ENCODE results near the gene WDR5B.
A peak's percentile ranks its signal among the peaks of the same experiment; 100 is the strongest.
"Not testable (repeated sequence)": the region's sequence is repeated elsewhere in the genome, so short reads cannot be mapped to it uniquely, and the experiment has no call there.

The WDR5B gene

GRCh38 chr3:122407946-122408345 is 7.9 kb downstream of the WDR5B start:
- DNase-seq = no peak

GRCh38 chr3:122406198-122406597 is 9.7 kb downstream of the WDR5B start:
- DNase-seq = no peak

DNA sequence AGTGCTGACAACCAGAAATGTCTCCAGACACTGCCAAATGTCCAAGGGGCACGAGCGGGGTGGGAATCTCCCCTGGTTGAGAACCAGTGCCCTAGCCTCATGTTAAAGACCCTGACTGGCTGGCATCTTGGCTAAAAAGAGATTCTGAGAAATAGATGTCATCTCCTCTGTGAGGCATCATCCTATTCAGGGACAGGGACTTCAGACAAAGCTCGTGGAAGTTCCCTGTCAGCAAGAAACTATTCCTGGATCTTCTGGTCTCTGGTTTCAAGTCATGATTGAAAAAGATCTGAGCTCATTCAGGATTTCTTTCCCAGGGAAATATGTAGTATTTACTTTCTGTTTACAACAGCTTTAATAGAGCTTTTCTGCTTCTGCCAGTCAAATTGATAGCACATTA is 10.8 kb downstream of the WDR5B start:
- no peak for DNase-seq

- no peak for DNase-seq
Measured at GRCh38 chr3:122403489-122403888, 12.4 kb downstream of the WDR5B start.

DNA sequence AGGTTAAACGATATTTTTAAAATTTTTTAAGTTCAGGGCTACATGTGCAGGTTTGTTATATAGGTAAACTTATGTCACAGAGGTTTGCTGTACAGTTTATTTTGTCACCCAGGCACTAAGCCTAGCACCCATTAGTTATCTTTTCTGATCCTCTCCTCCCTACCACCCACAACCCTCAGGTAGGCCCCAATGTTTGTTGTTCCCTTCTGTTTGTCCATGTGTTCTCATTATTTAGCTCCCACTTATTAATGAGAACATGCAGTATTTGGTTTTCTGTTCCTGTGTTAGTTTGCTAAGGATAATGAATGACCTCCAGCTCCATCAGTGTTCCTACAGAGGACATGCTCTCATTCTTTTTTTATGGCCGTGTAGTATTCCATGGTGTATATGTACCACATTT is 16.9 kb downstream of the WDR5B start:
- DNase-seq = no peak

- no peak for DNase-seq
Measured at GRCh38 chr3:122397201-122397600, 18.7 kb downstream of the WDR5B start.

- no peak for DNase-seq
Measured at GRCh38 chr3:122396511-122396910, 19.4 kb downstream of the WDR5B start.

- no peak for DNase-seq
Measured at GRCh38 chr3:122395582-122395981, 20.3 kb downstream of the WDR5B start.

GRCh38 chr3:122394173-122394572 is 21.7 kb downstream of the WDR5B start:
- no peak for DNase-seq

DNA sequence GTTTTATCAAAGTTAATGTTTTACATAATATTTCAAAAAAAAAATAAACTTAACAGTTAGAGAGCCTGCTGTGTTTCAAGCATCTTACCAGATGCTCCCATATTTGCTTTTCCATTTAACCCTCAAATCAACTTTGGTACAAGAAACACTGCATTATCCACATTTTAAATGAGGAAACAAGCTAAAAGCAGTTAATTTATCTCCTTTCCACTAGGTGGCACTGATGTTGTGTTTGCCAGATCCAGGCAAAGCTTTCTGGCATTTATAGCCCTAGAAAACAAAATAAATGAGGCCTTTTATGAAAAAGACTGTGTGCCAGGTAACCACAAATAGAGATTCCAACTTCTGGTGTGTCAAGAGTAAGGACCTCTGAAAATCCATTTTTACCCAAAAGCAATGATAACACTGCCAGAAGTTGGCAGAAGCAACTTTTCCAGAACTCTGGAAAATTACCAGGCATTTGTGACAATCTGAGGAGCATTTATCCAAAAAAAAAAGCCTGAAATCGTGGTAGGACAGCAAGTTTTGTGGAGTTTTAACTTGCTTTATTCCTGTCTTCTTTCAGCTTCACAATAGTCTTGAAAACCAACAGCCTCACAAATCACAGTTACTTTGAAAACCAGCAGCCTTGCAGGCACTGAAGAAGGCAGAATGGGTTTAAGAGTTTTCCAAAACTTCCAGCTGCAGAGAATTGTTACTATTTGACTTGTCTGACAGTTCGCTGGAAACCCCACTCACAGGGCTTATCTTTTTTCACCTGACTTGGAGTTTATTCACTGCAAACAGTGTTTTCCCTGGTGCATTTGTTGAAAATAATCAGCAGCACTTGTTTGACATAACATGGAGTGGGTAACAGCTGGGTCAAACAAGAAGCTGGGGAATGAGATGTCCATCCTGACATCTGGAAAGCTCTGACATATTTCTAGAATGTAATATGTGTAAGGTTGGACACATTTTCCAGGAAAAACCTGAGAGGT is 22.7 kb downstream of the WDR5B start:
- no peak for DNase-seq

DNA sequence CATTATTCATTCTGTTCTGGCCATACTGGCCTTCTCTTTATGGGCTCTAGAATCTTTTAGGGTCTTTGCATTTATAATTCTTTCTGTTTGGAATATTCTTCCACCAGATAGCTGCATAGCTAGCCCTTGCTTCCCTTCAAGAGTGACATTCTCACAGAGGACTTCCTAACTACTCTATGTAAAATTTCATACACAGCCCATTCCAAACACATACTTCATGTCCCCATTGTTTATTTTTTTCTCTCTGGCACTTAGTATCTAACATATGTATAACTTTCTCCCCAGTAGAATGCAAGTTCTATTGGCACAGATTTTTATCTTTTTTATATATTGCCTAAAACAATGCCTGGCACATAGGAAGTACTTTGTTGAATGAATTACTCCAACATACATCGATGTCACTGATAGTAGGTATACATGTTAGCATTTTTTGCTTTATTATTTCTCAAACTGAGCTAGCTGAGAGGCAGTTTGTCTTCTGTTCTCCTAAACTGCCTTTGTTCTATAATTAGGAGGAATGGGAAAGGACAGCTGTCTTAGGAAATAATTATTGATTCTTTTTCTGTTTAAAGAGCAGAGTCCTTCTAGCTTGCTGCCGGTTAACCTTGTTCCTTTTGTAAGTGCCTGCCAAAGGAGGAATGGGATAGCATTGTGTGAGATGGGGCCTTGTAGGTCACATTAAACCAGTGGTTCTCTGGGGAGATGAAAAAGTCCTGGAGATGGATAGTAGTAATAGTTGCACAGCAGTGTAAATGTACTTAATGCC is 24.0 kb downstream of the WDR5B start:
- DNase-seq = no peak

DNA sequence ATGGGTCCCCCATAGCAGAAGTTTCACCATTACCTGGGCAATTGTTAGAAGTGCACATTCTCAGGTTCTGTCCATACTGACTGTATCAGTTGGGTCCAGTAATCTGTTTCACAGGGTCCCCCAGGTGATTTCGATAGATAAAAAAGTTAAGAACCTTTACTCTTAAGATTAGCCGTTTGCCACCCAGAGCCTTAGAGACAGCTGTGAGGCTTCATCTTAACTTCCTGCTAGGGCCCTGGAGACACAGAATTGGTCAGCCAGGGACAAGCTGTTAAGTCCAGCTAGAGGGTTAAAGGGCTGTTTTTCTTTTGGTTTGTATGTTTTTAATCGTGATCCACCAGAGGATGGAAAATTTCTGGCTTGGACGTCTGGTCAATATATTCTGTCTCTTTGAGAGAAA is 25.2 kb downstream of the WDR5B start:
- DNase-seq = no peak

DNA sequence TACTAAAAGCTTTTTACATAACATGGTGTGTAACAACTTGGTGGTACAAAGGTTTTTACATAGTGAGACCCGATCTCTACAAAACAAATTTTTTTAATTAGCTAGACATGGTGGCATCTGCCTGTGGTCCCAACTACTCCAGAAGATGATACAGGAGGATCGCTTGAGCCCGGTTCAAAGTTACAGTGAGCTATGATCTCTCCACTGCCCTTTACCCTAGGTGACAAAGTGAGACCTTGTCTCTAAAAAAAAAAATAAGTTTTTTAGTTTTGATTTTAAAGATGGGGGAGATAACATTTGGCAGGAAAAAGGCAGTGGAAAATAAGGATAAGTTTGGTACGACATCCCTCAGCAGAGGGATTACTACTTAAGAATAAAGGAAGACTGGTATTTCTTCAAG is 26.0 kb downstream of the WDR5B start:
- no peak for DNase-seq

DNA sequence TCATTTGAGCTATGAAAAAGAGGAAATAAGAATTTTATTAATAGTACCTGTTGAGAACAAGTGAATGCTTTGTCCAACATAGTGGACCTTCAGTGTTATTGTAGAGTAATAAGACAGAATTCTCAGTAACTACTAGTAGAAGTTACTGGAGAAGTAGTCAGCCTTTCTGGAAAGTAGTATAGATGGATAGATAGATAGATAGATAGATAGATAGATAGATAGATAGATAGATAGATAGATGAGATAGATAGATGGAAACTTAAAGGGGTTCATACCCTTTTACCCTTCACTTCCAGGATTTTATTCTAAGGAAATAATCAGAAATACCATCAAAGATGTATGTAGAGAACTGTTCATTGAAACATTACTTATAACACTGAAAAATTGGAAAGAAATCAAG is 26.7 kb downstream of the WDR5B start:
- no peak for DNase-seq

DNA sequence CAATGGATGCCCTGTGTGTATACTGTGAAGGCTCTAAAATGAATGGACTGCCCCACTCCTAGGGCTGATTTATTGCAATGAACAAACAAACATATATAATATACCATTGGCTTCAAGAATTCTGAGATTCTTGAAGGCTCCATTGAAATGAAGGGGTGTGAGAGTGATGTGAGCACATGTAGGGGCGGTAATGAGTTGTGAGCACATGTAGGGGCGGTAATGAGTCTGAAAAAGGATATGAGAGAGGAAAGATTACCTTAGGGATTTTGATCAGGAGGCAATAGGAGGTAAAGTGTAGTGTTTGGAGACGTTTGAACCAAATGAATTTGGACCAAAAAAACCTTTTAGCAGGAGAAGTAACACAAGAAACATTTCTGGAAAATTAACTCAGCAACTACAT is 28.2 kb downstream of the WDR5B start:
- DNase-seq = no peak

- DNase-seq = peak; percentile 88 to 90
Measured at GRCh38 chr3:122383771-122384697, 31.8 kb downstream of the WDR5B start, which contains the start of gene FAM162A. Gene FAM162A, plus strand, starts transcription at chr3:122384182. Its CDS starts 84 bp downstream, at chr3:122384266.

GRCh38 chr3:122382888-122383666 is 32.8 kb downstream of the WDR5B start, which contains the start of gene MIX23:
Gene MIX23, minus strand, starts transcription at chr3:122383231. Its CDS starts 7 bp downstream, at chr3:122383224.
- DNase-seq = peak; percentile 83 to 84

DNA sequence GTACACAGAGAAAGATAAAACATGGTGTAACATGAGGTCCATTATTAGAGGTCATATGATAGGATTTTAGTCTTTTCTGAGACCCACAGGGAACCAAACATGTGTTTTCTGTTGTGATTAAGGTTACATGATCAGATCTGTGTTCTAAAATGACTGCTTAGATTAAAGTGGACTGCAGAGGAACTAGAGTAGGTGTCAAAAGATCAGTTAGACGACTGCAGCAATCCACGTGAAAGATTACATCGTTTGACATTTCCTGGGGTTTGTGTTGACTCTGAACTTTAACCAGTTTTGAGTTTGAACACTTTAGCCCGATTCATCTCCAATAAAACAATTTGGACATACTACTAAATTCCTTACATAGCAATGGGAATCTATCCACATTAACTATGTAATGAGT is 37.9 kb downstream of the WDR5B start:
- DNase-seq = no peak

GRCh38 chr3:122374034-122374433 is 41.8 kb downstream of the WDR5B start:
- no peak for DNase-seq

GRCh38 chr3:122366379-122366749 is 49.5 kb downstream of the WDR5B start:
- no peak for DNase-seq

DNA sequence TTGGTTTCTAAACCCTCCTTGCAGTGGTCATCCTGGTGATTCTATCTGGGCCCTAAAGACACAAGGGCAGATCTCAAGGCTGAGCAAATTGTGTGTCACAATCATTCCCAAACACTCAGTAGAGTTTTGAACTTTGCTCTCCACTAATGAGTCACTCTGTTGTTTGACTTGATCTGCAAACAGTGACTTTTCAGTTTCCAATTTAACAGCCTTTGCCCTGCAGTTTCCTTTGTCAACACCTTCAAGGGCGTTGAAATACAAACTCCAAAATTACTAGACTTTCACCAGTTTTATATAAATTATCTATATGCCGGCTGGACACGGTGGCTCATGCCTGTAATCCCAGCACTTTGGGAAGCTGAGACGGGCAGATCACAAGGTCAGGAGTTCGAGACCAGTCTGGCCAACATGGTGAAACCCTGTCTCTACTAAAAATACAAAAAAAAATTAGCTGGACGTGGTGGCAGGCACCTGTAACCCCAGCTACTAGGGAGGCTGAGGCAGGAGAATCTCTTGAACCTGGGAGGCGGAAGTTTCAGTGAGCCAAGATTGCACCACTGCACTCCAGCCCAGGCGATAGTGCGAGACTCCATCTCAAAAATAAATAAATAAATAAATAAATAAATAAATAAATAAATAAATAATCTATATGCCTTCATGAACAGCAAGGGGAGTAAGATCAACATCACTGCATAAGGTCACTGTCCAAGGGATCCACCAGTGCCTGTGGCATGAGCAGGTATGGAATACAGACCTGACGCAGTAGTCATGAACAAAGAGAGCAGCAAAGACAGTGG is 50.1 kb downstream of the WDR5B start:
- DNase-seq = not testable (repeated sequence)
